ENCODE measurements around the gene HTD2.

Gene HTD2

GRCh38 chr3:58292866-58293265 lies 13.5 kb upstream of the HTD2 start:
- DNase-seq (ENCODE audit: low read depth) = no peak

GRCh38 chr3:58293516-58293915 lies 12.8 kb upstream of the HTD2 start:
- DNase-seq (ENCODE audit: low read depth) = no peak

DNA sequence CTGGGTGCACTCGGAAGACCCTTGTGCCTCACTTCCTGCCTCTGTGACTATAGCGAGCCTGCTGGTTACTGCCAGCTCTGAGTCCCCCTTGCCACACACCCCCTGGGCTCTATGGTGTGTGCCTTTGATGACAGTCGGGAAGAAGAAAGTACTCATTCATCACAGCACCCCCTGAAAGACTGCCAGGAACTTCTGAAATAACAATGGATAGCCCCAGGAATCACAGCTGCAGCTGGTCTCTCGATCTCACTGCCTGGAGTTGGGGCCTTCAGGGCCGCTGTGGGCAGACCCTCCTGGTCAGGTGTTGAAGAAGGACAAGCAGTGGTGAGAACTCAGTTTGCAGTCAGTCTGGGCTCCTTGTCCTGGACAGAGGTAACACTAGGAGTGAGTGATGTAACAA lies 10.1 kb upstream of the HTD2 start:
- DNase-seq (ENCODE audit: low read depth) = no peak

DNA sequence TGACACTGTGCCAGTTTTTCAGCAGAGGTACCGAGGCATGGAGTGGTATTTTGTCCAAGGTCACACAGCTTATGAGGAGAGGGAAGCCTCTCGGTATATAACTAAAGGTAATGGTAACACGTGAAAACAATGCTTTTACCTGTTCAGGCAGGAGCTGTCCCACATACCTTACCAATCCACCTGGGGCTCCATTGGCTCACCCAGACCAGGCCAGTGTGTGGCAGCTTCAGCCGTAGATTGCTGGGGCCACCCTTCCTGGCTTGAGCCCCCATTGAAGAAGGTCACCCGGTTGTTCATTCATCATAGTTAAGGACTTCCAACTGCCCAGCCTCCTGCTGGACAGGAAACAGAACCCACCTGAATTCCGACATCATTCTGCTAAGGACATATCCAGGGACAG lies 9.5 kb upstream of the HTD2 start:
- DNase-seq (ENCODE audit: low read depth) = no peak

DNA sequence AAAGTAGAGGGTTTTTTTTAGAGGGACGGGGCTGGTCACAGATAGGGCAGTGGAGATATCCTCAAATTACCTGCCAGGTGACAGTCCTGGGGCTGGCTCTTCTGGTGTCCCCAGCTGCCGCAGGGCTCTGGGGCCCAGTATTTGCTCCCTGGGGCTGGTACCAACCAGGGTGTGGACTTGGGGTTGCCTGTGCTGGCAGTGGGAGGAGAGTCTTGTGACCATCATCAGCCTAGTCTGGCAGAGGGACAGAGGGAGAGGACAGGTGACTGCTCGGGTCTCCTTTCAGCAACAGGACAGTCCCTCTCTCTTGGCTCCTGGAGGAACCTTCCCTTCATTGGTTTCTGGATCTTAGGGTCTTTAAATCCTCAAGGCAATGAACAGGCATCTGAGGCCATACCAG lies 8.1 kb upstream of the HTD2 start:
- DNase-seq (ENCODE audit: low read depth) = no peak

DNA sequence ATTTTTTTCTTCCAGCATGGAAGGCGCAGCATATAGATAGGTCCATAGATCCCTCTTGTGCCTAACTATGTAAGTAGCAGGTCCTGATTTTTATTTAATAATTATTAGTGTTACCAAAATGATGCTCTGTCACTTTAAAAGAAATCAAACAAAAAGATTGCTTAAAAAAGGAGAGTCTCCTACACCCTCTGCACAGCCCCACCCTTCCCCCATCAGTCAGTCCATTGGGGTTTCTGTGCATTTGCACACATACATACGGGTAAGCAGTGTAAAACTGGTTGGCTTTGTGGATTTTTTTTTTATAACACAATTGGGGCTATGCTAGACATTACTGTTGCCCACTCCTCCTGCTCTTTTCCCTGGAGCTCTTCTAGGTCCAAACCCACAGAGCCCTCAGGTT lies 7.2 kb upstream of the HTD2 start:
- DNase-seq (ENCODE audit: low read depth) = no peak

- DNase-seq (ENCODE audit: low read depth) = no peak
Measured at GRCh38 chr3:58299839-58300516, 6.3 kb upstream of the HTD2 start.

DNA sequence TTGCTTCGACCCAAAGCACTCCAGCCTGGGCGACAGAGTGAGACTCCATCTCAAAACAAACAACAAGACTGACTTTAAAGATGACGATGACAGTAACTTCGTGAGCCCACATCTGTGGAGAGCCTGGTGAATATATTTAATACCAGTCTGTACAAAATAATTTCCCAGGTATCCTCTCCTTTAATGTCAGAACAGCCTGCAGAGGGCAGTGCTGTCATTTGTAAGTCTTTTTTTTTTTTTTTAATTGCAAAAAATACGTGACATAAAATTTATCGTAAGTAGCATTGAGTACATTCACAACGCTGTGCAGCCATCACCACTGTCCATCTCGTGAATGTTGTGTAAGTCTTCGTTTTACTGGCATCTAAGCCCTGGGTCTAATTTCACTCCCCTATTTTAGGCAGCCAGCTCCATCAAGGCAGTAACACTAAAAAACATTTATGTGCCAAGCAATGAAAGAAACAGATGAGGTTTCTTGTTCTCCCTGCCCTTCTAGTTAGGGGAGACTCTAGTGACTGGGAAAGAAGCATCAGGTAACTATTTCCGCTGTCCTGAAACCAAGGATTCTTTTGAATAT lies 1.4 kb downstream of the HTD2 start:
- no peak for DNase-seq (ENCODE audit: low read depth)

- no peak for DNase-seq (ENCODE audit: low read depth)
Measured at GRCh38 chr3:58308728-58309127, 2.4 kb downstream of the HTD2 start.

DNA sequence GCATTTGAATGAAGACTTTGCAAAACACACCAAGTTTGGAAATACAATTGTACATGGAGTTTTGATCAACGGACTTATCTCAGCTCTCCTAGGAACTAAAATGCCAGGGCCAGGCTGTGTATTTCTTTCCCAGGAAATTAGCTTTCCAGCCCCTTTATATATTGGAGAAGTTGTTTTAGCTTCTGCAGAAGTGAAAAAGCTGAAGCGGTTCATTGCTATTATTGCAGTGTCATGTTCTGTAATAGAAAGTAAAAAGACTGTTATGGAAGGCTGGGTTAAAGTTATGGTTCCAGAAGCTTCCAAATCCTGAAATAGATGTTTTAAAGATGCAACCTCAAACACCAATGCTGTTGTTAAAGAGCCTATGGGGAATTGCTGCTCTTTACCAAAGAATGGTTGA lies 11.5 kb downstream of the HTD2 start:
- DNase-seq (ENCODE audit: low read depth) = no peak

DNA sequence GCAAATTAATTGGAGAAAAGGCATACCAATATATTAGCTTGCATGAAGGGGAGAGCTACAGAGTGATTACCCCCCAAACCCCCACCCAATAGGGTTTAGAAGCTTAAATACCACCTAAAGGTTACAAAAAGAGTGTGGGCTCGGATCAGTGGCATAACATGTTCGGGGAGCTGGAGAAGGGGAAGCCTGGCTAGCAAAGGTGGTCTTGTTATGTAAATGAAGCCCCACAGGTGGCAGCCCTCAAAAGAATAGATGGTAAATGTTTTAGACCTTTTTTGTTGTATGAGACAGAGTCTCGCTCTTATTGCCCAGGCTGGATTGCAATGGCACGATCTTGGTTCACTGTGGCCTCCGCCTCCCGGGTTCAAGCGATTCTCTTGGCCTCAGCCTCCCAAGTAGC lies 15.5 kb downstream of the HTD2 start:
- no peak for DNase-seq (ENCODE audit: low read depth)

GRCh38 chr3:58322793-58323192 lies 16.5 kb downstream of the HTD2 start:
- DNase-seq (ENCODE audit: low read depth) = no peak

GRCh38 chr3:58323529-58324390 lies 17.4 kb downstream of the HTD2 start:
- DNase-seq (ENCODE audit: low read depth) = no peak

DNA sequence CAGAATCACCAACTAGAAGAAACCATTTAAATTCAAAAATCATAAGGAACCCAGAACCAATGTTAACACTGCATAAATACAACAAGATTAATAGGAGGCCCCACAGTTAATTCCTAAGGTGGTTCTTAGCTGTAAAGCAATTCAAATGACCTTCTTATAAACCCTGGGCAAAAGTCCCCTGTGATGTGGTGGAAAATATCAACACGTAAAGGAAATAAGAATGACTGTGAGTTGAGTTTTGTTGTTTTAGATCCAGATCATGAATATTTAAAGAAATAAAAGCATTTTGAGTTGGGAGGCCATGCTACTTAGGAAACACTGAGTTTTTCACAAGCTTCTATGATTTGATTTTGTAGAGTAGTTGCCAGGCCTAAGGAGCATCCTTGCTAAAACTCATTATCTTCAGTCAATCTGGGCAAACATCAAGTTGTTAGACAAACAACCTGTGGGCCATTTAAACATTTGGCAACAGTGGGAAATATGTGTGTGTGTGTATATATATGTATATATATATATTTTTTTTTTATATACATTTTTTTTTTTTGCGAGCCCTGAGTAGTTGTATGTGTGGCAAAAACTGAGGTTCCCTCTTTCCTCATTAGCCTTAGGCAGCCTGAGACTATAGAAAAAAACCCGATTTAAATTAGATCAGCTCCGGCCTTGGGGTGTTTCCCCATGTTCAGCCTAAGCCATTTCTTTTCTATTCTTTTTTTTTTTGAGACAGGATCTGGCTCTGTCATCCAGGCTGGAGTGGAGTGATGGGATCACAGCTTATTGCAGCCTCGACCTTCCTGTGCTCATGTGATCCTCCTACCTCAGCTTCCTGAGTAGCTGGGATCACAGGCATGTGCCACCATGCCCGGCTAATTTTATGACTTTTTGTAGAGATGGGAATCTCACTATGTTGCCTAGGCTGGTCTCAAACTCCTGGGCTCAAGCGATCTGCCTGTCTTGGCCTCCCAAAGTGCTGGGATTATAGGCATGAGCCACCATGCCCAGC lies 18.4 kb downstream of the HTD2 start:
- no peak for DNase-seq (ENCODE audit: low read depth)

DNA sequence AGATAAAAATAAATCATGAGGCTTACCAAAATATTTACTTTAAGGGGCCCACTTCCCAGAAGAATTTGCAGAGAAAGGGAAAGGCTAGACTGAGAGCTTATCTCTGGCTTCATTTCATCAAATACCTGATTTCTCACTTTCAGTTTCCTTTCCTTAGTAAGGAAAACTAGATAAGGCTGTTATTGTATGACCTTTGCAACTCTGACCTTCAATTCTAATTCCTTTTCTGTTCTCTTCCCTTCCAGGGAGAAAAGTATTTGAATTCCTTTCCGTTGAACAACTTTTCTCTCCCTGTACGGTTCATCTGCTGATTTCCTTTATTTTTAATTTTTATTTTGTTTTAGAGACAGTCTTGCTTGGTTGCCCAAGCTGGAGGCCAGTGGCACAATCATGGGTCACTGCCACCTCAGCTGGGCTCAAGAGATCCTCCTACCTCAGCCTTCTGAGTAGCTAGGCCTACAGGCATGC lies 19.2 kb downstream of the HTD2 start:
- DNase-seq (ENCODE audit: low read depth) = no peak

- no peak for DNase-seq (ENCODE audit: low read depth)
Measured at GRCh38 chr3:58326267-58326900, 20.1 kb downstream of the HTD2 start.

GRCh38 chr3:58329150-58329921 lies 23.0 kb downstream of the HTD2 start:
- DNase-seq (ENCODE audit: low read depth) = no peak

DNA sequence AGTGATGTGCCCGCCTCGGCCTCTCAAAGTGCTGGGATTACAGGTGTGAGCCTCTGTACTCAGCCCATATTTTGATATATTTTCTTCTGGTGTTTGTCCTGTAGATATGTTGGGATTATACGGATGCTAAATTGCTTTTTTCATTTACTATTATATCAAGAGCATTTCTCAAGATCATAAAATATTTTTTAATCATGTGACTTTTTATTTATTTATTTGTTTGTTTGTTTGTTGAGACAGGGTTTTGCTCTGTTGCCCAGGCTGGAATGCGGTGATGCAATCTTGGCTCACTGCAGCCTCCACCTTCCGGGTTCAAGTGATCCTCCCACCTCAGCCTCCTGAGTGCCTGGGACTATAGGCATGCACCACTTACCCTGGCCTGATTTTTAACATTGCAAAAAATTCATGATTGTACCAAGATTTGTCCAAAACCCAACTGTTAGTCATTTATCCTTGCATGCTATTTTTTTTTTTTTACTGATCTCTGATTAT lies 23.6 kb downstream of the HTD2 start:
- no peak for DNase-seq (ENCODE audit: low read depth)

- no peak for DNase-seq (ENCODE audit: low read depth)
Measured at GRCh38 chr3:58331593-58332152, 25.4 kb downstream of the HTD2 start.

GRCh38 chr3:58332575-58333188 lies 26.4 kb downstream of the HTD2 start, which contains the start of gene PXK:
PXK (plus strand) TSS chr3:58332892; CDS start chr3:58332989, 97 bp downstream.
- DNase-seq (ENCODE audit: low read depth) = peak; percentile 59
